ENCODE measurements around the gene TBCK.

DNA sequence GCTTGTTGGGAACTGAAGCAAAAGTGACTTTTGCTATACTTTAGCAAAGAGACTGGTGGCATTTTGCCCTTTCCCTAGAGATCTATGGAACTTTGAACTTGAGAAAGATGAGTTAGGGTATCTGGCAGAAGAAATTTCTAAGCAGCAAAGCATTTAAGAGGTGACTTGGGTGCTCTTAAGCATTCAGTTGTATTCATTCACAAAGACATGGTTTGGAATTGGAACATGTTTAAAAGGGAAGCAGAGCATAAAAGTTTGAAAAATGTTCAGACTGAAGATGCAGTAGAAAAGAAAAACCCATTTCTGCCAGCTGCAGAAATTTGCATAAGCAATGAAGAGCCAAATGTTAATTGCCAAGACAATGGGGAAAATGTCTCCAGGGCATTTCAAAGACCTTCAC is 21.9 kb upstream of the TBCK start:
- TF ChIP-seq EZH2 (IDR thresholded peaks at IDR 0.05) (no peak), POLR2AphosphoS5 (IDR thresholded peaks at IDR 0.05; ENCODE audit: borderline replicate concordance, low read depth, low read length) (no peak), FOXP2 (optimal IDR thresholded peaks at IDR 0.05; ENCODE audit: control extremely low read depth, extremely low read length, insufficient read depth) (no peak)

Data from SK-N-MC (cell line).